Jurkat, Clone E6-1 (cell line): Measurements from ENCODE around the gene TBC1D14.

Experiments used
- DNase-seq: peaks from one replicate; pipeline ENCODE4 v3.0.0-alpha.2; 2011; ENCODE audit warnings: low read depth, low spot score
- H3K4me3 ChIP-seq: 2 replicates; pipeline ENCODE4 v1.5.1; 2011; ENCODE audit warnings: mild to moderate bottlenecking, low read length, control low read depth, moderate library complexity

The TBC1D14 gene

GRCh38 chr4:6986781-6987587, 77.4 kb downstream of the TBC1D14 start:
- DNase-seq, result peak; percentile 78
- peak overlapping the region; percentile 88 for H3K4me3 ChIP-seq

GRCh38 chr4:6987588-6987961, 77.9 kb downstream of the TBC1D14 start:
- peak overlapping the region; percentile 88 for H3K4me3 ChIP-seq
- DNase-seq, result no peak

GRCh38 chr4:6988016-6988715, 78.5 kb downstream of the TBC1D14 start:
- DNase-seq, result no peak

GRCh38 chr4:6989331-6989923, 79.8 kb downstream of the TBC1D14 start:
- no peak for DNase-seq
- H3K4me3 ChIP-seq, result no peak overlapping the region

More at GRCh38 chr4:6988016-6988715, 78.5 kb downstream of the TBC1D14 start:
- H3K4me3 ChIP-seq, result peak overlapping the region; percentile 88

- DNase-seq, result no peak
- H3K4me3 ChIP-seq, result no peak overlapping the region
Measured at GRCh38 chr4:6990661-6991060, 81.0 kb downstream of the TBC1D14 start.

- no peak for DNase-seq
Measured at GRCh38 chr4:6991249-6991648, 81.6 kb downstream of the TBC1D14 start.

GRCh38 chr4:6991771-6992557, 82.3 kb downstream of the TBC1D14 start:
- H3K4me3 ChIP-seq, result no peak overlapping the region
- no peak for DNase-seq

More at GRCh38 chr4:6991249-6991648, 81.6 kb downstream of the TBC1D14 start:
- H3K4me3 ChIP-seq, result no peak overlapping the region

GRCh38 chr4:6992728-6993677, 83.4 kb downstream of the TBC1D14 start:
- H3K4me3 ChIP-seq, result no peak overlapping the region
- DNase-seq, result no peak

- no peak overlapping the region for H3K4me3 ChIP-seq
- DNase-seq, result no peak
Measured at GRCh38 chr4:6996481-6996880, 86.9 kb downstream of the TBC1D14 start.

- no peak overlapping the region for H3K4me3 ChIP-seq
- DNase-seq, result no peak
Measured at GRCh38 chr4:6999172-7000086, 89.8 kb downstream of the TBC1D14 start.

- no peak for DNase-seq
Measured at GRCh38 chr4:7000421-7001176, 91.0 kb downstream of the TBC1D14 start.

GRCh38 chr4:7001271-7001670, 91.6 kb downstream of the TBC1D14 start:
- H3K4me3 ChIP-seq, result no peak overlapping the region
- DNase-seq, result no peak

More at GRCh38 chr4:7000421-7001176, 91.0 kb downstream of the TBC1D14 start:
- no peak overlapping the region for H3K4me3 ChIP-seq

- no peak for DNase-seq
- H3K4me3 ChIP-seq, result no peak overlapping the region
Measured at GRCh38 chr4:7002336-7002735, 92.7 kb downstream of the TBC1D14 start.

- no peak overlapping the region for H3K4me3 ChIP-seq
- DNase-seq, result no peak
Measured at GRCh38 chr4:7003176-7003878, 93.7 kb downstream of the TBC1D14 start.

GRCh38 chr4:7003879-7004240, 94.2 kb downstream of the TBC1D14 start:
- no peak for DNase-seq
- no peak overlapping the region for H3K4me3 ChIP-seq

- H3K4me3 ChIP-seq, result no peak overlapping the region
- no peak for DNase-seq
Measured at GRCh38 chr4:7004331-7004730, 94.7 kb downstream of the TBC1D14 start.
